Activated CD8-positive, alpha-beta memory T cell treated with anti-CD3 and anti-CD28 coated beads for 48 hours (primary cell): ENCODE results near the gene DCXR.
"Not testable (repeated sequence)": the region's sequence is repeated elsewhere in the genome, so short reads cannot be mapped to it uniquely, and the experiment has no call there.

ENCODE experiments used
- DNase-seq, 3 experiments: peaks; one replicate each; pipeline ENCODE4 v3.0.0-alpha.2; 2020; ENCODE audit warnings: low read depth in 2 of 3, low spot score in 2 of 3

The DCXR gene

GRCh38 chr17:82041144-82041814 lies 3.8 kb upstream of the DCXR start:
- DNase-seq = no peak

DNA sequence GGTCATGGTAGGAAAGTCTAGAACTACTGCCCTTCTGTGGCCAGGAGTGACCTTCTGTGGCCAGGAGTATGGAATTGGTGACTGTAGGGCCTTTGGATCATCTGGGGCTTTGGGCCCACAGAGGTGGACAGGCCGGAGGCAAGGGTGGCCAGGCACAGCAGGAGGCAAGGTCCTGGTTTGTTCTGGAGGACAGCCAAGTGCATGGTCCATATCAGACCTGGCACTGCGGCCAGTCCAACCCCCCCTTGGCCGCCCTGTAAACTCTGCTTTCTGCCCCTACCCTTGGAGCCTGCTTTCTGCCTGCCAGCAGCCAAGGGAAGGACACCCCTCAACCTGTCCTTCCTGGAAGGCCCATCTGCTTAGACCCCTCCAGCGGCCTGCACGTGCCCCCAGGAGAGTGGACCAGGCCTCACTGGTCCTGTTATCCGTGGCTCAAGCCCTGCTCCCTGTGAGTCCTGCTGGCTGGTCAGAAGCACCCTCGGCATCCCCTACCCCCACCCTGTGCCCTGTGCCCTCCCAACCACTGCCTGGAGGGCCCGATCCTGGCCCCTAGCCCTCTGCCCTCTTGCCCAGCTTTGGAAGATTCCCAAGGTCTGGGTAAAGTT lies 2.3 kb upstream of the DCXR start:
- no peak for DNase-seq

- DNase-seq = not testable (repeated sequence)
These were observed 1.4 kb upstream of the DCXR start for GRCh38 chr17:82038796-82039409.

GRCh38 chr17:82037889-82038195 lies 345 bp upstream of the DCXR start:
- DNase-seq = no peak

DNA sequence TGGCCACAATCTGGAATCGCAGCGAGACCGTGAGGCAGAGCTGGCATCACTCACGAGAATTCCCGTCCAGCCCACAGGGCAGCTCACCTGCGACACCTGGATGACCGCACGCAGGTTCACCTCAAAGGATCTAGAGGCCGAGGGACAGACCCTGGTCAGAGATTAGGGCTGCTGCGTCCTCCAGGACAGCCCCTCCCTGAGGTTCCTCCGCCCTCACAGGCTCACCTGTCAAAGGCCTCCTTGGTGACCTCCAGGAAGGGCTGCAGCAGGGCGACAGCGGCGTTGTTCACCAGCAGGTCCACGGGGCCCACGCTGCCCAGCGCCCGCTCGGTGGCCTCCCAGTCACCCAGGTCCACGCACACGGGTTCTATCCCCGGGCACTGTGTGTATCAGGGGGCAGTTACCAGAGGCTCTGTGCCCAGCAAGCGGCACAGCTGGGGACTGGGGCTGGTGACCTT lies 834 bp downstream of the DCXR start:
- no peak for DNase-seq

DNA sequence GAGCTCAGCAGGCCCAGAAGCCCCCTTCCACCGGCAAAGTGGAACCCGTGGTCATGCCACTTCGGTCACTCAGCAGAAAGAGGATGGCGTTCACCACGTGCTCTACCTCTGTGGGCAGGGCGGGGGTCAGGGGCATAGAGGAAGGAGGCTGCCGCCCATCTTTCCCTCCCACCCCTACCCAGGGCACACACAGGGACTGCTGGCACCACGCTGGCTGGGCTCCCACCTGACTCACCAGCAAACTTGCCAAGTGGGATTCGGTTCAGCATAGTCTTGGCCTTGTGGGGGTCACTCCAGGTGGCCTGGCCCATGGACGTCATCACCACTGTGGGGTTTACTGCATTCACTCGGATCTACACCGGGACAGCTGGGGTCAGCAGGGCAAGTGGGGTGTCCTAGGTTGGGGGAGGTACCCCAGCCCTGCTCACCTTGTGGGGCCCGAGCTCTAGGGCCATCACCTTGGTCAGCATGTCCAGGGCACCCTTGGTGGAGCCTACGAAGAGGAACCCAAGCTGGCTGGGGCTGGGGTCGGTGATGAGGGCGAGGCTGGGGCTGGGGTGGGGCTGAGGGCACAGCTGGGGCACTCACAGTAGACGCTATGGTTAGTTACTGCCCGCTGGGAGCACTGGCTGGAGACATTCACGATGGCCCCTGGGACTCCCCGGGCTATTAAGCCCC lies 1.4 kb downstream of the DCXR start:
- no peak for DNase-seq

DNA sequence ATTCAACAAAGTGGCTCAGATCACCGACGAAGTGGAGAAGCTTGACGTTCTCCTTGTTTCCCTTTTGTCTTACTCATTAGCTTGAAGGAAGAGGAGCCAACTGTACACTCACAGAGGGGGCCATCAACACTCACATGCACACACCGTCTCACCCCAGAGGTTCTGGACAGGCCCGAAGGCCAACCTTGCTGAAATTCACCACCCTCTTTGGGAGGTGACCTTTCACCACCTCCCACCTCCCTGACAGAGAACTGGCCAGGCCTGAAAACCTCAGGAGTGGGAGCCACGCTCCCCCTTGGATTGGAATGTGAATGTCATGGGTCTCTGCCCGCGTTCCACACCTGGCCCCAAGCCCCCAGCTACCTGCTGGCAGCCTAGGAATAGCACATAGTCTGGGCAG lies 2.0 kb downstream of the DCXR start:
- no peak for DNase-seq

- no peak for DNase-seq
These were observed 3.0 kb downstream of the DCXR start for GRCh38 chr17:82034371-82035011.

DNA sequence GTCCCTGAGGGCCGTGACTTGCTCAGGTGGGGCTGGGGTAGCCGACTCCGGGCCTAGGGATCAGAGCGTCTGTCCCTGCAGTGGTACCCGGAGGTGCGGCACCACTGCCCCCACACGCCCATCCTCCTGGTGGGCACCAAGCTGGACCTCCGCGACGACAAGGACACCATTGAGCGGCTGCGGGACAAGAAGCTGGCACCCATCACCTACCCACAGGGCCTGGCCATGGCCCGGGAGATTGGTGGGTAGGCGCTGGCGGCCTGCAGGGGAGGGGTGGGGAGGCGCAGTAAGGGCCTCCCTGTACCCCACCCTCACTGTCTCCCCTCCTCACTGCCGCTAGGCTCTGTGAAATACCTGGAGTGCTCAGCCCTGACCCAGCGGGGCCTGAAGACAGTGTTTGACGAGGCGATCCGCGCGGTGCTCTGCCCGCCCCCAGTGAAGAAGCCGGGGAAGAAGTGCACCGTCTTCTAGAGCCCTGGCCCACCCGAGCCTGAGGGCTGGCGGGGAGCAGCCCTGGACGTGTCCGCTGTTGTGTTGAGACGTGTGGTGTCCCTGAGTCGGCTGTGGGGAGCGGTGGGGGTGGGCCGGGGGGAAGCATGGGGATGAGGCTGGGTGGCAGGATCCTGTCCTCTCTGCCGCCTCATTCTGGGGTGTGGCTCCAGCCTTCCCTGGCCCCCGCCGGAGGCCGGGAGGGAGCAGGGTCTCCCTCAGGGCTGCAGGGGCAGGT lies 4.0 kb downstream of the DCXR start:
- DNase-seq = no peak

- DNase-seq = no peak
These were observed 5.4 kb downstream of the DCXR start for GRCh38 chr17:82031885-82032627.

DNA sequence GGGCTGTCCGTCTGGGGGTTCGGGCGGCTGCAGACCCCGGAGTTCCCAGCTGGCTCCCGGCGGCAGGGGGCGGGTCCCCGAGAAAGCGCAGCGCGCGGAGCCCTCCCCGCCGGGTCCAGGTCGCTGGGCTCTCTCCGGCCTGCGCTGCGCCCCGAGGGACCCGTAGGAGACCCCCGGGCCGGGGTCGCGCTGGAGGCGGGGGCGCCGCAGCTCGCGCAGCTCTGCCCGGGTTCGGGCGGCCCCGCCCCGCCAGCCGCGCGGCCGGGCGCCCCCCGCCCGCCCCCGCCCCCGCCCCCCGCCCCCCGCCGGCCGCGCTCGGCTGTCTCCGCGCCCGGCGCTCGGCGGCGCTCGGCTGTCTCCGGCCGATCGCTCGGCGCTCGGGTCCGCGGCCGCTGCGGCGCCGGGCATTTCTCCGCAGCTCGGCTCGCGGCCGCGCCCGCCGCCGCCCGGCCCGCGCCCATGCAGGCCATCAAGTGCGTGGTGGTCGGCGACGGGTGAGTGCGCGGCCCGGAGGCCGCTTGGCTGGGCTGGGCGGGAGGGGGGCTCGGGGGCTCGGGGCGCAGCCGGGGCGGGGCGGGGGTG lies 6.1 kb downstream of the DCXR start, which contains the start of gene RAC3:
Gene RAC3 (plus strand): TSS at position 376 of the 582 bp plus-strand sequence. CDS start 84 bp downstream, at position 460.
- DNase-seq = no peak

DNA sequence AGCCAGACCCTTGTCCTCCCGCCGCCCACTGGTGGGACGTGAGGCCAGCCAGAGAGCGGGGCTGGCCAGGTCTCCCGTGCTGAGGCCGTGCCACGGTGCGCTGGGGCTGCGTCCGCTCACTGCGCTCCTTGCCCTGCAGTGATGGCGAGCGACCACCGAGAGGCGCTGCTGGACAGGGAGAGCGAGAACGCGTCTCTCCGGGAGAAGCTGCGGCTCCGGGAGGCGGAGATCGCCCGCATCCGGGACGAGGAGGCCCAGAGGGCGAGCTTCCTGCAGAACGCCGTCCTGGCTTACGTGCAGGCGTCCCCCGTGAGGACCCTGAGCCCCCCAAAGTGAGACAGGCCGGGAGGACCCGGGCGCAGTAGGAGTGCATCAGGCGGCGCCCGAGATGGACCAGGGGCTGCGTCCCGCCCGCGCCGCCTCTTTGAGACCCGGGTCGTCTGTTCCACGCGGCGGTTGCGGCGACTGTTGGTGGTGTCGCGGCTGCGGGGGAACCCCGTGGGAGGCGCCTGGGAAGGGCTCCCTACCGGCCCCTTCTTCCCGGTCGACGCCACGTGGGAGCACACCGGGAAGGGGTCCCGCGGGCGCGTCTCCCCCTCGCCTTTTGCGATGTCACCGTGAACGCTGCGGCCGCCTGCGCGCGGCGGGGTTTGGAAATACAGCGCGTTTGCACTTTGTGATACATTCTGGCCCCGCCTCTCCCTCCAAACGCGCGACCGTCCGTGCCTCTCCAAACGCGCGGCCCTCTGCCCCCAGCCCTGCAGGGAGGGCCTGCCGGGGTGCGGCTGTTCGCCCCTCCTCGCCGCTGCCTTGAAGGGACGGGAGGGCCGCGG lies 6.8 kb downstream of the DCXR start:
- peak; percentile 61 to 62 (median 62) for DNase-seq

DNA sequence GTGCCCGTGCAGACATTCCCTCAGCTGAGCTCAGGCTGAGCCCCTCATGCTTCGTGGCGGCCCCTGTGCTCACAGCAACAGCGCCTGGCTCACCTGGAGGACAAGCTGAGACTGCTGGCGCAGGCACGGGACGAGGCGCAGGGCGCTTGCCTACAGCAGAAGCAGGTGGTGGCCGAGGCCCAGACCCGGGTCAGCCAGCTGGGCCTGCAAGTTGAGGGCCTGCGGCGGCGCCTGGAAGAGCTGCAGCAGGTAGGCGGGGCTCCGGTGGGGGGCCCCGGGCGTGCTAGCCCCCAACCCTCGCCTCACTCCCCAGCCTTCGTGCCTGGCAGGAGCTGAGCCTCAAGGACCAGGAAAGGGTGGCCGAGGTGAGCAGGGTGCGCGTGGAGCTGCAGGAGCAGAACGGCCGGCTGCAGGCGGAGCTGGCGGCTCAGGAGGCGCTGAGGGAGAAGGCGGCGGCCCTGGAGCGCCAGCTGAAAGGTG lies 7.5 kb downstream of the DCXR start:
- DNase-seq = no peak

DNA sequence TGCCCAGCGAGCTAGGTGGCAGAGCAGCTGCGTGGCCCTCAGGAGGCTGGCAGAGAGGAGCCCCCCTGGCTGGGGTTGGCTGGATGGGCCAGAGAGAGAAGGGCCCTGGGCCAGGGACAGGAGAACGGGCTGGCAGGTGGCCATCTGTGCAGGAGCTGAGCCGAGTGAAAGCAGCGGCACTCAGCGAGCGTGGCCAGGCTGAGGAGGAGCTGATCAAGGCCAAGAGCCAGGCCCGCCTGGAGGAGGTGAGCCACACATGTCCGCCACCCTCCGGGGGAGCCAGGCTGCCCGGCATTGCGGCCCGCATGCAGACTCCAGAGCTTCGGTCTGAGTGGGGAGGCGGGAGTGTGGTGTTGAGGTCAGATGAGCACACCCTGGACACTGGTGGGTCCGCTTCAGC lies 8.1 kb downstream of the DCXR start:
- no peak for DNase-seq

GRCh38 chr17:82028966-82029365 lies 8.5 kb downstream of the DCXR start:
- DNase-seq = no peak

DNA sequence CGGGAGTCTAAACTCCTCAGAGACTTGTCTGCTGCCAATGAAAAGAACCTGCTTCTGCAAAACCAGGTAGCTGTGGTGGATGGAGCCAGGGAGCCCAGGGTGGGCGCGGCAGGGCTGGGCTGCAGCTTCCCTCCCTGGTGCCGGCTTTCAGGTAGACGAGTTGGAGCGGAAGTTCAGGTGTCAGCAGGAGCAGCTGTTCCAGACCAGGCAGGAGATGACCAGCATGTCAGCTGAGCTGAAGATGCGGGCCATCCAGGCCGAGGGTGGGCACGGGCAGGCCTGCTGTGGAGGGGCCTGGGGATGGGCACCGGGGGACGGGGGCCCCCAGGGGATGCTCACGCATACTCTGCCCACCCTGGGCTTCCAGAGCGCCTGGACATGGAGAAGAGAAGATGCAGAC lies 9.3 kb downstream of the DCXR start:
- no peak for DNase-seq

DNA sequence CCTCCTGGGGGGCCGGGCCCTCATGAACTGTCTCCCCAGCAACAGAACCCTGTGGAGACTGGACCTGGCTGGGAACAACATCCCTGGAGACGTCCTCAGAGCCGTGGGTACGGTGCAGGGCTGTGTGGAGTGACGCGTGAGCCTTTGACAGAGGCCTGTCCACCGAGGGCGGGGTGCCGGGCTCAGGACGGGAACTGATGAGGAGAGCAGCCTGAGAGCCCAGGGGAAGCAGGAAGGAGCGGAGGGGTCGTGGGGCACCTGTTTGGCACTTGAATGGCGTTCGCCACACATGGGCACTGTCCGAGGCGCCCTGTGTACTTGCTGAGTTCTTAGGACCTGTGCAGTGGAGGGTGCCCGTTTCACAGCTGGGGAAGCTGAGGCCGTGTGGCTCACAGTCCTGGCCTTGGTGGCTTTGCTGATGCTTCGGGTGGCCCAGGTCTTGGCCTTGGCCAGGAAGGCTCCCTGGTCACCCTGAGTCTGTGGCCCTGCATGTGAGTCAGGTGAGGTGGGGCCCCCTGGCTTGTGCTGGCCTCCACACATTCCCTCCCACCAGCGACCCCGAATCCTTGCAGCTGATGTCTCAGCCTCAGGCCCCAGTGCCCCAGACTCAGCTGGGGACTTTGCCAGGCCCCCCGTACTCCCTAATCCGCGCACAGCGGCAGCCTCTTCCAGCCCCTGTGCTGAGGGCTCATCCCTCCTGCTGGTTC lies 11.9 kb downstream of the DCXR start:
- no peak for DNase-seq

DNA sequence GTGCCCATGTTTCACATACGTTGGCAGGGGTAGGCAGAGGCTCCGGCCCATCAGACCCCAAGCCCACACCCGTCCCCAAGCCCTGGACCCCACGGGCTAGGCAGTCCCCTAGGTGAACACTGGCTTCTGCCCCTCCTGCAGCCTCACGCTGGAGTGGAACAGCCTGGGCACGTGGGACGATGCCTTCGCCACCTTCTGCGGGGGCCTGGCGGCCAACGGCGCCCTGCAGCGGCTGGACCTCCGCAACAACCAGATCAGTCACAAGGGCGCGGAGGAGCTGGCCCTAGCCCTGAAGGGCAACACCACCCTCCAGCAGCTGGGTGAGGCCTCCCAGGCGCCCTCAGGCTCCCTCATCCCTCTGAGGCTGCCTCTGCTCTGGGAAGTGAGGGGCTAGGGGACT lies 12.6 kb downstream of the DCXR start:
- DNase-seq = no peak
